Endothelial cell of umbilical vein (primary cell): ENCODE measurements around the gene MAP4K2. TPM values are rescaled to one million over a fixed set of nuclear protein-coding genes. Genes with fewer than 3 reads are reported as not detected.

Experiments used
- BruUV-seq: library from RNA; stranded (reverse); fragments of 400-500 nt; replicated peaks from 2 replicates; lab custom pipeline; 2021; lab: Mats Ljungman, UMichigan
- CTCF ChIA-PET: fragments of 300-600, 350-600 bp; sonication (Branson Sonifier 250); formaldehyde crosslinking; loops from one replicate; lab custom pipeline; 2021; ENCODE audit warnings: antibody characterized with exemption, inconsistent platforms; lab: Charles Lee
- POLR2A ChIA-PET: fragments of 300-600, 350-600 bp; sonication (Branson Sonifier 250); formaldehyde crosslinking; loops from one replicate; lab custom pipeline; 2021; ENCODE audit warnings: antibody characterized with exemption, inconsistent platforms; lab: Charles Lee
- DNase-seq: peaks from one replicate; pipeline ENCODE4 v3.0.0-alpha.2; 2011; ENCODE audit warnings: low read depth, low spot score
- FAIRE-seq: peaks from 2 replicates; lab custom pipeline; 2011; peaks lifted over from hg19 to GRCh38; lab: Jason Lieb, UNC
- H2AFZ ChIP-seq: 2 replicates; pipeline ENCODE4 v1.6.0; 2012; ENCODE audit warnings: low read depth, low read length, control low read depth, inconsistent platforms
- H3K27ac ChIP-seq: 2 replicates; pipeline ENCODE4 v1.5.1; 2011; ENCODE audit warnings: low read depth, mild to moderate bottlenecking, control low read depth, low read length, moderate library complexity; ENCODE audit not compliant: insufficient read depth
- H3K27me3 ChIP-seq, 2 experiments: 2 replicates each; pipeline versions ENCODE4 v1.6.0 to v1.6.1; 2011; ENCODE audit warnings: low read length in 2 of 2, mixed read lengths in 1 of 2; ENCODE audit not compliant: control insufficient read depth in 2 of 2, insufficient read depth in 2 of 2
- H3K36me3 ChIP-seq, 2 experiments: 2 replicates in 1 of 2; 3 replicates in 1 of 2; pipeline ENCODE4 v1.5.1; 2011; ENCODE audit warnings: low read length in 2 of 2, mild to moderate bottlenecking in 1 of 2, moderate library complexity in 1 of 2; ENCODE audit not compliant: control insufficient read depth in 2 of 2, insufficient read depth in 2 of 2; ENCODE audit errors: extremely low read depth in 1 of 2
- H3K4me1 ChIP-seq: 3 replicates; pipeline ENCODE4 v1.5.1; 2011; ENCODE audit warnings: mild to moderate bottlenecking, low read length; ENCODE audit not compliant: control insufficient read depth, insufficient read depth; ENCODE audit errors: extremely low read depth
- H3K4me2 ChIP-seq: 2 replicates; pipeline ENCODE4 v1.6.1; 2011; ENCODE audit warnings: low read length, control low read depth, mixed read lengths; ENCODE audit not compliant: insufficient read depth
- H3K4me3 ChIP-seq, 3 experiments: fragments of 200-600 bp in 1 of 3; sonication (generic), shearing (Covaris generic) in 1 of 3; replicated peaks in 1 of 3; 2 replicates each; pipeline ENCODE4 v1.5.1; 2011 to 2016; ENCODE audit warnings: control low read depth in 3 of 3, low read length in 3 of 3, mild to moderate bottlenecking in 2 of 3, inconsistent platforms in 1 of 3, low read depth in 1 of 3, moderate library complexity in 1 of 3; ENCODE audit not compliant: insufficient read depth in 1 of 3
- H3K79me2 ChIP-seq: 2 replicates; pipeline ENCODE4 v1.6.0; 2012; ENCODE audit warnings: low read length, inconsistent platforms; ENCODE audit not compliant: control insufficient read depth, insufficient read depth
- H3K9ac ChIP-seq: replicated peaks from 2 replicates; pipeline ENCODE3; 2011; ENCODE audit warnings: low read length, control low read depth; ENCODE audit not compliant: insufficient read depth; ENCODE audit errors: extremely low read depth
- H3K9me1 ChIP-seq: replicated peaks from 3 replicates; pipeline ENCODE4 v1.6.0; 2011; ENCODE audit warnings: mild to moderate bottlenecking, low read length; ENCODE audit not compliant: control insufficient read depth, insufficient read depth; ENCODE audit errors: extremely low read depth
- H3K9me3 ChIP-seq: replicated peaks from 2 replicates; pipeline ENCODE4 v1.5.1; 2012; ENCODE audit warnings: low read length, inconsistent platforms; ENCODE audit not compliant: control insufficient read depth, insufficient read depth
- H4K20me1 ChIP-seq: replicated peaks from 2 replicates; pipeline ENCODE3; 2011; ENCODE audit warnings: mild to moderate bottlenecking, low read length; ENCODE audit not compliant: control insufficient read depth, insufficient read depth; ENCODE audit errors: extremely low read depth
- EZH2 ChIP-seq: IDR thresholded peaks from 2 replicates; pipeline ENCODE4 v1.6.1; 2012; ENCODE audit warnings: borderline replicate concordance, low read depth, mild to moderate bottlenecking, moderate library complexity, low read length, inconsistent platforms; ENCODE audit not compliant: severe bottlenecking
- GATA2 ChIP-seq: IDR thresholded peaks from 2 replicates; pipeline ENCODE4 v1.7.0; 2011; ENCODE audit warnings: low read depth, mild to moderate bottlenecking, moderate library complexity, mixed read lengths, low read length; ENCODE audit not compliant: insufficient read length, insufficient read depth
- JUN ChIP-seq: IDR thresholded peaks from 2 replicates; pipeline ENCODE4 v1.6.1; 2011; ENCODE audit warnings: borderline replicate concordance, low read depth; ENCODE audit not compliant: insufficient read length, insufficient read depth
- MYC ChIP-seq: IDR thresholded peaks from one replicate; pipeline ENCODE4 v1.6.1; 2011; ENCODE audit warnings: mild to moderate bottlenecking, low read depth, low read length
- POLR2A ChIP-seq: IDR thresholded peaks from 2 replicates; pipeline ENCODE4 v1.6.1; 2012; ENCODE audit warnings: low read depth, mild to moderate bottlenecking, control low read depth, low read length
- POLR2AphosphoS5 ChIP-seq: IDR thresholded peaks from 2 replicates; pipeline ENCODE4 v1.6.1; 2012; ENCODE audit warnings: low read depth, mild to moderate bottlenecking, control low read depth, low read length, moderate library complexity; ENCODE audit not compliant: insufficient read depth
- dilution Hi-C: fragments of 300-500 bp; cut with MboI; formaldehyde crosslinking; loops from one replicate; pipeline ENCODE4 v1.15.0; 2019; ENCODE audit warnings: low sequenced_read_pairs; ENCODE audit not compliant: extremely low pct_ligation_motif_present
- intact Hi-C: fragments of 100-400 bp; cut with micrococcal nuclease; formaldehyde crosslinking; loops from one replicate; pipeline ENCODE4 v1.10.0; 2022
- polyA plus RNA-seq, 4 experiments: library from polyadenylated mRNA; depleted of rRNA in 3 of 4; stranded (reverse) in 3 of 4; unstranded in 1 of 4; fragments of >200 nt; gene quantifications; 2 replicates each; pipeline versions ENCODE4 v1.2.1 to v1.2.3, GENCODE V29; 2011 to 2012; ENCODE audit warnings: missing spikeins in 1 of 4
- total RNA-seq: library from RNA; stranded (reverse); gene quantifications from 2 replicates; pipeline ENCODE4 v1.2.3, GENCODE V29; 2021
- TF ChIP-seq, protein P1 (sequence below): IDR thresholded peaks from 2 replicates; pipeline ENCODE4 v1.6.1; 2011; ENCODE audit not compliant: insufficient read depth, insufficient read length

The MAP4K2 gene
- total and polyA plus RNA-seq, 2 donors (not counting 3 experiments of a cell fraction or from before 2014, with no cell fraction given), result 43.3 to 44.0 TPM

DNA sequence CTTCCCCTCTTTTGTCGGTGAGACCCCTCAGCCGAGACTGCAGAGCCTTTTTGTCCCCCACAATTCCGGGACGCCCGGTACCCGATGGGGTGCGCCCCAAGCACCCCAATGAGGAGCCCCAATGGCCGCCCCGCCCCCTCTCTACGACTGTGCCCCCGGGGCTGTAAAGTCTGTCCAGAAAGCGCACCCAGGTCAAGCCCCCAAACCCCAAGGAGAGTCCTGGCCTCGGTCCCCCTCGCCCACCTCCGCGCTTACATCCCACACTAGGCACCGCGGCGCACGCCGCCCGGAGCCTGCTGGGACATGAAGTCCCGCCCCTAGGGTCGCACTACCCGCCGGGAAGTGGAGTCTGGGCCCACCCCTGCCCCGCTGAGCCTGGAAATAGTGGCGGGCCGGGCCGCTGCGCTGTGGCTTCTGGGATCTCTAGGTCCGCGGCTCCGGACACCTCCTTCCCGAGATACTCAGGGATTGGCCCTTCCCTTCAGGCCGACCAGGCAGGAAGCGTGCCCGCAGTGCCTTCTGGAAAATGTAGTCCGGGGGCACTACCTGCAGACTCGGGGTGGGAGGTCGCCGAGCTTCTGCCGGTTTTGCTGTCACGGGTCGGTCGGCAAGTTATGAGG is 7.4 kb upstream of the MAP4K2 start, which contains the start of gene MEN1:
Gene MEN1 (minus strand): TSS at position 281 of the 620 bp plus-strand sequence. CDS start 442 bp downstream, outside the sequence.
- H3K27me3 ChIP-seq, result no peaks in the 10 kb centered on the region
- no TSS peak for BruUV-seq
- no peaks in the 10 kb centered on the region for H3K9me3 ChIP-seq
- peak within 1 kb of the TSS; percentile 65 for H3K4me2 ChIP-seq
- peak within 1 kb of the TSS; percentile 89 for H2AFZ ChIP-seq
- ChIA-PET POLR2A (no interaction called here), CTCF (interaction anchor here (1.2 to 1.5 kb wide), 3 partner anchors 23 to 34 kb away, joined by 4 to 6 read pairs (median 6); partner anchors contain the start of gene CDC42BPG)
- FAIRE-seq (peak; percentile 100), DNase-seq (peak; percentile 97)
- H3K36me3 ChIP-seq, result peaks cover 0 to 19% of the 10 kb centered on the region in 2 experiments
- H3K4me3 ChIP-seq, result peak within 1 kb of the TSS; percentile 62 to 84 (median 70)
- TF ChIP-seq POLR2AphosphoS5, result peak; percentile 80
- no peak for TF ChIP-seq JUN
- no peak for TF ChIP-seq MYC
- no peak for TF ChIP-seq EZH2
- no peak for TF ChIP-seq GATA2
- TF ChIP-seq POLR2A, result peak; percentile 87
- TF ChIP-seq, protein P1, sequence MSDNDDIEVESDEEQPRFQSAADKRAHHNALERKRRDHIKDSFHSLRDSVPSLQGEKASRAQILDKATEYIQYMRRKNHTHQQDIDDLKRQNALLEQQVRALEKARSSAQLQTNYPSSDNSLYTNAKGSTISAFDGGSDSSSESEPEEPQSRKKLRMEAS, result peak; percentile 38
- H3K27ac ChIP-seq, result no peak within 1 kb of the TSS
- dilution Hi-C loops (no loop called here), intact Hi-C loops (loop anchor here (1.0 to 2.0 kb wide), 3 partner anchors 8 to 66 kb away; no protein-coding TSS in a partner anchor)
- no peaks in the 10 kb centered on the region for H3K9me1 ChIP-seq
- H4K20me1 ChIP-seq, result no peaks in the 10 kb centered on the region
- peaks cover 8% of the 10 kb centered on the region for H3K4me1 ChIP-seq
- peaks cover 2% of the 10 kb centered on the region for H3K79me2 ChIP-seq
- peak within 1 kb of the TSS; percentile 46 for H3K9ac ChIP-seq
